ENCODE results near the gene ANKRD16. TPM values are rescaled to one million over a fixed set of nuclear protein-coding genes. Genes with fewer than 3 reads are reported as not detected.

Gene ANKRD16
- polyA plus RNA-seq, 3 donors: 1.4 to 2.9 (median 2.1) TPM

GRCh38 chr10:5813091-5813340, 76.7 kb downstream of the ANKRD16 start:
- Histone ChIP-seq H3K27ac (ENCODE audit: low read depth in 1 of 2, low read length in 2 of 2) (peak overlapping the region; percentile 88 to 97), H3K4me3 (replicated peaks in 1 of 3; ENCODE audit: low read depth in 2 of 3, low read length in 3 of 3) (peak overlapping the region; percentile 66 to 96 (median 89)), H3K9me3 (replicated peaks in 1 of 2; ENCODE audit: control insufficient read depth in 1 of 2, insufficient read depth in 1 of 2, low read length in 2 of 2) (no peaks in the 10 kb centered on the region), H3K9ac (ENCODE audit: insufficient read depth, low read length, poor library complexity, severe bottlenecking) (peak overlapping the region; percentile 98), H2AFZ (ENCODE audit: insufficient read depth, low read depth, low read length, poor library complexity, severe bottlenecking) (peak overlapping the region; percentile 82), H3K36me3 (replicated peaks in 1 of 2; ENCODE audit: control insufficient read depth in 1 of 2, insufficient read depth in 2 of 2, low read length in 2 of 2) (peaks cover 0 to 9% of the 10 kb centered on the region in 2 donors), H4K20me1 (ENCODE audit: insufficient read depth, low read length) (peaks cover 44% of the 10 kb centered on the region), H3K27me3 (ENCODE audit: control insufficient read depth in 2 of 2, insufficient read depth in 2 of 2, low read length in 2 of 2) (no peaks in the 10 kb centered on the region), H3K4me1 (ENCODE audit: control insufficient read depth in 1 of 2, insufficient read depth in 2 of 2, low read length in 2 of 2) (peaks cover 46 to 64% of the 10 kb centered on the region in 2 donors), H3K79me2 (ENCODE audit: insufficient read depth, low read length) (peaks cover 67% of the 10 kb centered on the region), H3K4me2 (replicated peaks; ENCODE audit: extremely low read depth, low read length, poor library complexity, severe bottlenecking) (peak overlapping the region; percentile 83)
- Mint-ChIP-seq H3K4me1 (peaks cover 62% of the 10 kb centered on the region), H3K27me3 (ENCODE audit: low read depth in 3 of 3) (peaks cover 0 to 2% (median 0%) of the 10 kb centered on the region in 3 donors), H3K9me3 (no peaks in the 10 kb centered on the region), H3K36me3 (peaks cover 0 to 11% of the 10 kb centered on the region in 2 donors), H3K4me3 (peak overlapping the region; percentile 81 to 93), H3K27ac (peak overlapping the region; percentile 86 to 96 (median 96))
- no peak for DNase-seq
- intact Hi-C loops (cut with micrococcal nuclease): loop anchor here (2.0 to 10.0 kb wide), 5 partner anchors 39 to 128 kb away; partner anchors contain the start of genes ANKRD16 (in 1 of the 2), FBH1 (in 1 of the 2) and TASOR2 (in 1 of the 2)
- under 1% methylated on average over 29 of the region's 29 CpGs for WGBS (ENCODE audit: insufficient coverage)
- TF ChIP-seq, protein P1, sequence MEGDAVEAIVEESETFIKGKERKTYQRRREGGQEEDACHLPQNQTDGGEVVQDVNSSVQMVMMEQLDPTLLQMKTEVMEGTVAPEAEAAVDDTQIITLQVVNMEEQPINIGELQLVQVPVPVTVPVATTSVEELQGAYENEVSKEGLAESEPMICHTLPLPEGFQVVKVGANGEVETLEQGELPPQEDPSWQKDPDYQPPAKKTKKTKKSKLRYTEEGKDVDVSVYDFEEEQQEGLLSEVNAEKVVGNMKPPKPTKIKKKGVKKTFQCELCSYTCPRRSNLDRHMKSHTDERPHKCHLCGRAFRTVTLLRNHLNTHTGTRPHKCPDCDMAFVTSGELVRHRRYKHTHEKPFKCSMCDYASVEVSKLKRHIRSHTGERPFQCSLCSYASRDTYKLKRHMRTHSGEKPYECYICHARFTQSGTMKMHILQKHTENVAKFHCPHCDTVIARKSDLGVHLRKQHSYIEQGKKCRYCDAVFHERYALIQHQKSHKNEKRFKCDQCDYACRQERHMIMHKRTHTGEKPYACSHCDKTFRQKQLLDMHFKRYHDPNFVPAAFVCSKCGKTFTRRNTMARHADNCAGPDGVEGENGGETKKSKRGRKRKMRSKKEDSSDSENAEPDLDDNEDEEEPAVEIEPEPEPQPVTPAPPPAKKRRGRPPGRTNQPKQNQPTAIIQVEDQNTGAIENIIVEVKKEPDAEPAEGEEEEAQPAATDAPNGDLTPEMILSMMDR (IDR thresholded peaks at IDR 0.05): no peak

GRCh38 chr10:5812283-5813090, 77.2 kb downstream of the ANKRD16 start:
- Histone ChIP-seq H3K27ac (ENCODE audit: low read depth in 1 of 2, low read length in 2 of 2) (peak overlapping the region; percentile 88 to 97), H3K79me2 (ENCODE audit: insufficient read depth, low read length) (peaks cover 73% of the 10 kb centered on the region), H3K9ac (ENCODE audit: insufficient read depth, low read length, poor library complexity, severe bottlenecking) (peak overlapping the region; percentile 98), H3K4me2 (replicated peaks; ENCODE audit: extremely low read depth, low read length, poor library complexity, severe bottlenecking) (peak overlapping the region; percentile 83), H3K27me3 (ENCODE audit: control insufficient read depth in 2 of 2, insufficient read depth in 2 of 2, low read length in 2 of 2) (no peaks in the 10 kb centered on the region), H4K20me1 (ENCODE audit: insufficient read depth, low read length) (peaks cover 49% of the 10 kb centered on the region), H2AFZ (ENCODE audit: insufficient read depth, low read depth, low read length, poor library complexity, severe bottlenecking) (peak overlapping the region; percentile 82), H3K4me3 (replicated peaks in 1 of 3; ENCODE audit: low read depth in 2 of 3, low read length in 3 of 3) (peak overlapping the region; percentile 66 to 96 (median 89)), H3K9me3 (replicated peaks in 1 of 2; ENCODE audit: control insufficient read depth in 1 of 2, insufficient read depth in 1 of 2, low read length in 2 of 2) (no peaks in the 10 kb centered on the region), H3K36me3 (replicated peaks in 1 of 2; ENCODE audit: control insufficient read depth in 1 of 2, insufficient read depth in 2 of 2, low read length in 2 of 2) (peaks cover 0 to 11% of the 10 kb centered on the region in 2 donors), H3K4me1 (ENCODE audit: control insufficient read depth in 1 of 2, insufficient read depth in 2 of 2, low read length in 2 of 2) (peaks cover 46 to 62% of the 10 kb centered on the region in 2 donors)
- Mint-ChIP-seq H3K27ac (peak overlapping the region; percentile 32 to 96 (median 93)), H3K4me3 (peak overlapping the region; percentile 81 to 93), H3K36me3 (peaks cover 0 to 15% of the 10 kb centered on the region in 2 donors), H3K9me3 (no peaks in the 10 kb centered on the region), H3K27me3 (ENCODE audit: low read depth in 3 of 3) (peaks cover 0 to 2% (median 0%) of the 10 kb centered on the region in 3 donors), H3K4me1 (peaks cover 64% of the 10 kb centered on the region)
- TF ChIP-seq, protein P1 (IDR thresholded peaks at IDR 0.05): no peak
- peak; percentile 25 to 36 (median 32) for DNase-seq
- under 1% methylated on average over 45 of the region's 49 CpGs for WGBS (ENCODE audit: insufficient coverage)
- intact Hi-C loops (cut with micrococcal nuclease): loop anchor here (2.0 to 10.0 kb wide), 5 partner anchors 40 to 128 kb away; partner anchors contain the start of genes ANKRD16 (in 1 of the 2), FBH1 (in 1 of the 2) and TASOR2 (in 1 of the 2)

Other genes with a start within 250 kb of the ANKRD16 start
- gene ASB13, start 223.3 kb downstream of the ANKRD16 start, polyA plus RNA-seq: 10 to 100 TPM; 13.3 to 44.1 (median 37.8) TPM
- gene TASOR2, start 205.1 kb downstream of the ANKRD16 start, polyA plus RNA-seq: 10 to 100 TPM in 1 of 3 donors, 1 to 10 TPM in 2; 3.2 to 12.3 (median 9.5) TPM
- 100 to 1,000 TPM; 100 to 320 (median 316) TPM for gene GDI2, start 76.5 kb downstream of the ANKRD16 start, polyA plus RNA-seq
- gene FBH1, start 350 bp upstream of the ANKRD16 start, polyA plus RNA-seq: 10 to 100 TPM; 33.9 to 73.3 (median 48.3) TPM
- gene IL15RA, start 87.7 kb upstream of the ANKRD16 start, polyA plus RNA-seq: 10 to 100 TPM; 12.4 to 23.1 (median 12.6) TPM
- gene IL2RA, start 172.5 kb upstream of the ANKRD16 start, polyA plus RNA-seq: under 1 TPM in 1 of 3 donors, not detected in 2; 0.06 TPM
- 10 to 100 TPM; 37.2 to 51.4 (median 44.5) TPM for gene RBM17, start 199.1 kb upstream of the ANKRD16 start, polyA plus RNA-seq

All from CD14-positive monocyte (primary cell).